IPS-18a (cell line): ENCODE results near the gene FLYWCH2.

ENCODE experiments used
- H3K27ac ChIP-seq: one replicate; pipeline ENCODE4 v1.5.1; 2013; ENCODE audit warnings: low read length
- H3K27me3 ChIP-seq: one replicate; pipeline ENCODE4 v1.6.1; 2013; ENCODE audit warnings: mild to moderate bottlenecking, low read length; ENCODE audit not compliant: control insufficient read depth, insufficient read depth
- H3K36me3 ChIP-seq: one replicate; pipeline ENCODE4 v1.6.1; 2013; ENCODE audit warnings: low read depth, low read length; ENCODE audit not compliant: control insufficient read depth
- H3K4me1 ChIP-seq: one replicate; pipeline ENCODE4 v1.6.1; 2013; ENCODE audit warnings: low read depth, low read length; ENCODE audit not compliant: control insufficient read depth
- H3K4me3 ChIP-seq: one replicate; pipeline ENCODE4 v1.5.1; 2013; ENCODE audit warnings: low read length
- H3K9ac ChIP-seq: one replicate; pipeline ENCODE4 v1.6.1; 2013; ENCODE audit warnings: mild to moderate bottlenecking, low read length, moderate library complexity
- H3K9me3 ChIP-seq: one replicate; pipeline ENCODE4 v1.6.1; 2013; ENCODE audit warnings: low read depth, low read length; ENCODE audit not compliant: control insufficient read depth

Gene FLYWCH2

DNA sequence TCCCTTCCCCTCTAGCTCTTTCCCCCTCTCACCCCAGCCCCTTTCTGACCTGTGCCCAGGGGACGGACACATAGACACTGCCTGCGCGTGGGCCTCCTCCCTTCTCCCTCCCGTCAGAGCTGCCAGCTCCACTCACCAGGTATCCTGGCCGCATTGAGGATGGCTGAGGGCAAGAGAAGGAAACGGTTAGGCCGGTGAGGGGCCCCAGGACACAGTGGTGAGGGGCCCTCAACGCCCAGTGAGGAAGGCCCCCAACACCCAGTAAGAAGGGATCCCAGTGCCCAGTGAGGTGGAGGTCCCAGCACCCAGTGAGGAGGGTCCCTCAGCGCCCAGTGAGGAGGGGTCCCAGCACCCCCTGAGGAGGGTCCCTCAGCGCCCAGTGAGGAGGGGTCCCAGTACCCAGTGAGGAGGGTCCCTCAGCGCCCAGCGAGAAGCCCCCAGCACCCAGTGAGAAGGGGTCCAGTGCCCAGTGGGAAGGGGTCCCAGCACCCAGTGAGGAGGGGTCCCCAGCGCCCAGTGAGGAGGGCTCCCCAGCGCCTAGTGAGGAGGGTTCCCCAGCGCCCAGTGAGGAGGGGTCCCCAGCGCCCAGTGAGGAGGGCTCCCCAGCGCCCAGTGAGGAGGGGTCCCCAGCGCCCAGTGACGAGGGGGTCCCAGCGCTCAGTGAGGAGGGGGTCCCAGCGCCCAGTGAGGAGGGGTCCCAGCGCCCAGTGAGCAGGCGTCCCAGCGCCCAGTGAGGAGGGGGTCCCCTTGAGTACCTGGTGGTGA is 26.1 kb upstream of the FLYWCH2 start:
- Histone ChIP-seq H3K9me3 (no peaks in the 10 kb centered on the region), H3K4me1 (no peaks in the 10 kb centered on the region), H3K9ac (no peak overlapping the region), H3K27me3 (peaks cover 34% of the 10 kb centered on the region), H3K27ac (no peak overlapping the region), H3K36me3 (no peaks in the 10 kb centered on the region), H3K4me3 (no peak overlapping the region)

DNA sequence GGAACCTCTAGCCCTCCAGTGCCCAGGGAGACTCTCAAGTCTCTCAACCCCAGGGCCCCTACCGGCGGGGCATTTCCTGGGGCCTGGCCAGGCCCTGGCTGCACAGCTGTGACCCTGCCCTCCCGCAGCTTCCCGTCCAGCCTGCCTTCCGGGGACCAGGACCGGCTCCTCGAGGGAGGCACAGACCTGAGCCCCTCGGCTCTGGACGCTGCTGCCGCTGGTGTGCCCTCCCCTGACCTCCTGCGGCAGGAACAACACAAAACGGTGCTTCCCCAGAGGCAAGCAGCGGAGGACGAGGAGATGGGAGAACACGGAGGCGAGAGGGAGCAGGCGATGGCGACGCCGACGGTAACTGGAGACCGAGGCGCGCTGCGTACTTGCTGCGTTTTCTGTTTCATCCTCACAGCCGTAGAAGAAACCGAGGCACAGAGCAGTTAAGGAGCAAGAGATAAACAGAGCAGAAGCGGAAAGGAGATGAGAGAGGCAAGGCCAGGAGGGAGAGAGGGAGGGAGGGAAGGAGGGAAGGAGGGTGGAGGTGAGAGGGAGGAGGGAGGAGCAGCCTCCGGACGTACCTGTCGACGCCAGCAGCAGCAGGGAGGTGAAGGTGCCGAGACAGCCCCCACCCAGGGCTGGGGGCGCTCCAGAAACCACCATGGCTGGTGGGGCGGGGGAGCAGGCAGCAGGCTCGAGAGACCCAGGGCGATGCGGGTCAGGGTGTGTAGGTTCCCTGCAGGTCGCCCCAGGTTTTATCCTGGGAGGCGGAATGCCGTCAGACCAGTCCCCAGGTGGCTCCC is 25.4 kb upstream of the FLYWCH2 start, which contains the start of gene PRSS22:
PRSS22 (minus strand) TSS at position 720 of the 794 bp plus-strand sequence; CDS start at position 654, 66 bp downstream.
- Histone ChIP-seq H3K9me3 (no peaks in the 10 kb centered on the region), H3K27me3 (peaks cover 34% of the 10 kb centered on the region), H3K36me3 (no peaks in the 10 kb centered on the region), H3K27ac (no peak within 1 kb of the TSS), H3K9ac (no peak within 1 kb of the TSS), H3K4me3 (peak within 1 kb of the TSS; percentile 23), H3K4me1 (no peaks in the 10 kb centered on the region)

DNA sequence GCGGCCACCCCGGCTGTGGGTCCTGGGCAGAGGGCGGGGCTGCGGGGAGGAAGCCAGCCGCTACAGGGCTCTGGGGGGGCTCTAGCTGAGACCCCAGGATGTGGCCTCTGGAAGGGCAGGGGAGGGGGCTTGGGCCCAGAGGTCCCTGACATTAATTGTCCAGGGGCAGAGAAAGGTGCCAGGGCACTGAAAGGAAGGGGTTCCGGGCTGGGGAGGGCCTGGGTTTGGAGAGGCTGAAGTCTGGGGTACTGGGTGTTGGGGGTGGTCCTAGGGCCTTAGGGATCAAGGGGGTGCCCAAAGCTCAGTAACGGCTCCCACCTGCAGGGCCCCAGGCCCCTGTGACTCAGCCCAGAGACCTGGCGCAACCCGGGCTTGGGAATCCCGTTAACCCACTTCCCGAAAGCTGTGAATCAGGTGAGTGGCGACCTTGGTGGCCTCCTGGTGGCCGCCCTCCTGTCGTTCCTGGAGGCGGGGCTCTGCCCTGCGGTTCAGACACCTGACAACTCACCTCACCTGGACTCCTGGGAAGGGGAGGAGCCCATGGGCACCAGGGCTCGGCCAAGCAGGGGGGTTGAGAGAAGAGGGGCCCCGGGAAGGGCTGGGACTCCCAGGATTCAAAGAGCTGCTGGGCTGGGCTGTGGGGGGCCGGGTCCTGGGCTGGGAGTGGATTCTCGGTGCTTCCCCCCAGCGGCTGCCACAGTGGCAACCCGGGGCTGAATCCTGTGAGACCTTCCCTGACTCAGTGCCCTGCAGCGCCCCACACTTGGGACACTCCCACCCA is 24.6 kb upstream of the FLYWCH2 start:
- H3K27ac ChIP-seq = no peak overlapping the region
- no peak overlapping the region for H3K9ac ChIP-seq
- no peaks in the 10 kb centered on the region for H3K4me1 ChIP-seq
- H3K4me3 ChIP-seq = peak overlapping the region; percentile 23
- no peaks in the 10 kb centered on the region for H3K9me3 ChIP-seq
- H3K36me3 ChIP-seq = no peaks in the 10 kb centered on the region
- peaks cover 37% of the 10 kb centered on the region for H3K27me3 ChIP-seq

DNA sequence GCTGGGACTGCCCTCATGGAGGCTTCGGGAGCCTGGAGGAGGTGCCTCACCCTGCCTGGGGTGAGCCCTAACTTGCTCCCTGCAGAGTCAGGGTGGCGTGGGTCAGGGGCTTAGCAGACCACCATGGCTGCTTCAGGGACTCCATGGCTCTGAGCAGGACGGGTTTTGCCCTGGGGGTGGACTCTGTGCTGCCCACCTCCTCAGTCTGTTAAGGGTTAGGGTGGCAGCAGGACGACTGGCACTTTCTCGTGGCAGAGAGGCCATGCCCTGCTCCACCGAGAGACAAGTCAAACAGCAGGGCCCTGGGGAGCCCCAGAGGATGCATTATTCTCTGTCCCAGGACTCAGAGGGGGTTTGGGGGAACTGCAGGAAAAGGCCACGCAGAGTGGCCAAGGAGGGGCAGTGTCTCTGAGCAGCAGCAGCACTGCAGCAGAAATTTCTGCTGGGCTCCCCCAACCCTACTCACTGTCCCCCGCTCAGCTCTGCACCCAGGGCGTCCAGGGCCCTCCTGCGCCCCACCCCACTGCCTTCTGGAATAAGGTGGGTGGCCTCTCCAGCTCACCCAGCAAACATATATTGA is 23.2 kb upstream of the FLYWCH2 start:
- Histone ChIP-seq H3K4me3 (no peak overlapping the region), H3K27me3 (peaks cover 50% of the 10 kb centered on the region), H3K27ac (no peak overlapping the region)

DNA sequence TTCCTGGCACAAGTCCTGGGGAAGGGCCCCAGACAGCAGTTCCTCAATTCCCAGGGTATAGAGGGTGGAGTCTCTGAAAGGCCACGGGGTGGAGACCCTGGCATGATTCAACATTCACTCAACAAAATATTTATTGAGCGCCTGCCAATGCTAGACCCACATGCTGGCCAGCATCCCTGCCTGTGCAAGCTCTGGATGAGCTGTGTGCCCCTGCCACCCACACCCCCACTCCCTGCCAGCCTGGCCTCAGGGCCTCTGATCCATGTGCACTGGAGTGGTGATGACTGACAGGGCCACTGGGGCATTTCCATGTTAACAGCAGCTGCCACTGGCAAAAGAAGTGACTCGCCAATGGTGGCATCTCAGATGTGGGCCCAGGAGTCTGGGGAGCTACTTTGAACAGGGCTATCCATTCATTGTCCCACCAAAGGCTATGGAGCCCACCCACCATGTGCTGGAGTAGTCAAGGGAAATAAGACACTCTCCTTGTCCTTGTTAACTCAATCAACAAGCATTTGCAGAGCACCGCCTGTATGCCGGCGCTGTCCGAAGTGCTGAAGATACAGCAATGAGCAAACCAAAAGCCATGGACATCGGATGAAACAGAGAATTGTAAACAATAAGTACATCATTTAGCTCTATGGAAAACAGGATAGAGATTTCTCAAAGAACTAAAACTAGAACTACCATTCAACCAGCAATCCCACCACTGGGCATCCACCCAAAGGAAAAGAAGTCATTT is 22.0 kb upstream of the FLYWCH2 start:
- H3K27me3 ChIP-seq = peaks cover 63% of the 10 kb centered on the region
- H3K27ac ChIP-seq = no peak overlapping the region
- H3K4me1 ChIP-seq = no peaks in the 10 kb centered on the region
- H3K9me3 ChIP-seq = no peaks in the 10 kb centered on the region
- no peak overlapping the region for H3K9ac ChIP-seq
- H3K36me3 ChIP-seq = no peaks in the 10 kb centered on the region
- H3K4me3 ChIP-seq = no peak overlapping the region

More for the DNA sequence above, 23.2 kb upstream of the FLYWCH2 start:
- Histone ChIP-seq H3K9ac (no peak overlapping the region), H3K36me3 (no peaks in the 10 kb centered on the region), H3K4me1 (no peaks in the 10 kb centered on the region), H3K9me3 (no peaks in the 10 kb centered on the region)

DNA sequence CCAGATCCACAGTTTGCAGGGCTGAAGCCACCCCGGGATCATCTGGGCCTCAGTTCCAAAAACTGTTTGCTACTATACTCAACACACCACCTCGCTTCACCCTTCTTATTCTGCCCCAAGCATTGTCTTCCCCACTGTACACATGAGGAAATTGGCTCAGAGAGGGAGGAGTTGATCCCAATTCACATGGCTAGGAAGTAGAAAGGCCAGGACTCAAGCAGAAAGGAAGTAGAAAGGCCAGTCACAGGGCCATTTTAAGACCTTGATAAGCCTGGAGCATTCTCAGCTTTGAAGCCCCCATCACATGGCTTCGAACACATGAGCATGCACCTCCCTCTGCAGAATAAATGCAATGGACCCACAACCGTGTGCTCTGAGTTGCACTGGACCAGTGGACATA is 17.4 kb upstream of the FLYWCH2 start:
- no peak overlapping the region for H3K27ac ChIP-seq
- peaks cover 54% of the 10 kb centered on the region for H3K27me3 ChIP-seq
- H3K4me1 ChIP-seq = peaks cover 3% of the 10 kb centered on the region
- H3K4me3 ChIP-seq = no peak overlapping the region
- no peaks in the 10 kb centered on the region for H3K9me3 ChIP-seq
- no peaks in the 10 kb centered on the region for H3K36me3 ChIP-seq
- no peak overlapping the region for H3K9ac ChIP-seq

DNA sequence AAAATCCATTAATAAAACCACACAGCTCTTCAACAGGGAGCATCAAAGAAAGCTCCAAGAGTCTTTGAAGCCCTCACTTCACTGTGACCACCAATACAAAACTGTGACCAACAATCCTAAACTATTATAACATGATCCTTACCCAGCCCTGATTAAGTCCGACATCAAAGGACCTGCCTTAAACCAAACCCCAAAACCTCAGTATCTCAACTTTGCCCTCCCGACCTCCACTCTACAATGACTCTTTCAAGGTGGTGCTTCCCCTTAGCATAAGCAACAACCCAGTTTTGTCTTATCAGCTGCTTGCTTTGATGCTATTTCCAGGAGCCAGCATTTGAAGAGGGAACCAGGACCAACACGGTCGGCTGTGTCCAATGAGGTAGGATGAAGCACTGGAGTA is 16.6 kb upstream of the FLYWCH2 start:
- Histone ChIP-seq H3K9ac (no peak overlapping the region), H3K4me1 (peaks cover 3% of the 10 kb centered on the region), H3K27ac (no peak overlapping the region), H3K4me3 (no peak overlapping the region), H3K36me3 (no peaks in the 10 kb centered on the region), H3K9me3 (no peaks in the 10 kb centered on the region), H3K27me3 (peaks cover 61% of the 10 kb centered on the region)

DNA sequence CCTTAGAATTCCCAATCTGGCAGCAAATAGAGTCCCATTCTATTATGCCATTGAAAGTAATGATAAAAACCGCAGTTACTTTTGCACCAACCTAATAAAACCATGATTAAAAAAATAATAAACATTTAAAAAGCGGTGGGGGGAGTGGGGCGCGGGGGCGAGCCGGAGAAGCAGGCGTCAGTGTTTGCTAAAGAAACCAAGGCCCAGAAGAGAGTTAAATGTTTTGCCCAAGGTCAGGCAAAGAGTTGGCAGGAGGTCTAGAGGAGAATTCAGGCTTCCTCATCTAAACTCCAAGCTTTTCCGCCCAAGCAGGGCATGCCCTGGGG is 15.4 kb upstream of the FLYWCH2 start:
- Histone ChIP-seq H3K9ac (peak overlapping the region; percentile 52), H3K9me3 (no peaks in the 10 kb centered on the region), H3K4me3 (peak overlapping the region; percentile 77), H3K27me3 (peaks cover 63% of the 10 kb centered on the region), H3K36me3 (no peaks in the 10 kb centered on the region), H3K27ac (no peak overlapping the region), H3K4me1 (peaks cover 3% of the 10 kb centered on the region)

DNA sequence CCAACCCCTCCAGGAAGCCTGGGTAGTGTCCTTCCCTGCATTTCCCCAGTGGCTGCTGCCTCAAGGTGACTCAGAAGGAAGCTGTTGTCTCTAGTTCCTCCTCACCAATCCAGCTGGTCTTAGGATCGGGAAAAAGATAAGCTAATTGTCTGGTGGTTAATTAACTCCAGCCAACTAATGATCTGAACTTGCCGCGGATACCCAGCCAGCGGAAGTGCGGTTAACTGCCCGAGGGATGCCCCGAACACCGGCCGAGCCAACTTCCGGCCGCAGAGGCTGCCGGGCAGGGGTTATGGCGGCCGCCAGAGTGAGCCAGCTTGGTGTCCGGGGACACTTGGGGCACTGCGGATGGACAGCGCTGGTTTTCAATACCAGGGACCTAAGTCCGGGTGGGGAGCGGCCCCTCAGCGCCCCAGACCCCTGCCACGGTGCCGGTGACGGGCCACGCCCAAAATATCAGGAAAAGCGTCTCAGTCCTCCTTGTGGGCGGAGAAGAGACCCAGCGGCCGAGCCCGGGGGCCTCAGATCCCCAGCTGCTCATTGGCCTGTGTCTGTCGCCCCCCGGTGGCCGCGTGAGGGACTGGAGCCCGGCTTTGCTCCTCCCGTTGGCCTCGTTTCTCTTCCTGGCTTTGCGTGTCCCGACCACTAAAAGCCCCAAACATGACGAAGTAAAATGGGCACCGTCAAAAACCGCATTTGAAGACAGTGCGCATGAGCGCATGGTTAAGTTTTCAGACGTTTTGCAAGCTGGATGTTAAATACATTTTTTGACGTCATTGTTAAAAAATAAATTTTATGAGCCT is 14.8 kb upstream of the FLYWCH2 start:
- no peak overlapping the region for H3K27ac ChIP-seq
- H3K36me3 ChIP-seq = no peaks in the 10 kb centered on the region
- H3K4me1 ChIP-seq = peaks cover 3% of the 10 kb centered on the region
- peak overlapping the region; percentile 52 for H3K9ac ChIP-seq
- peaks cover 69% of the 10 kb centered on the region for H3K27me3 ChIP-seq
- H3K9me3 ChIP-seq = no peaks in the 10 kb centered on the region
- peak overlapping the region; percentile 77 for H3K4me3 ChIP-seq

DNA sequence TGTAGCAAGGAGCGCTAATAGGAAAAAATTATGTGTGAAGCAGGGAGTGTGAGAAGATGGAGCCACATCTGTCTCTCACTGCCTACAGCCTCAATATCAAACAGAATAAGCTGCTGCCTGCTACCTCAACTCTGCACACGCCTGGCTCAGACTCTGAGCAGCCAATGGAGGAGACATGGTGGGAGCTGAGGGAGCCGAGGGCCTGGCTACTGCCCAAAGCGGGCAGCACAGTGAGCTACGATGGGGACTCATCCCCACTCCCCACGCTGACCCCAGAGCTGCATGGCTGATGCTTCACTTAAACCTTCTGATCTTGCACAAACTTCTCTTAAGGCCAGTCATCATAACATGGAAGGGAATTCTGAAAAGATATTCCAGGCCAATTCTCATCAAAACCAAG is 11.1 kb upstream of the FLYWCH2 start:
- peaks cover 46% of the 10 kb centered on the region for H3K27me3 ChIP-seq
- H3K27ac ChIP-seq = no peak overlapping the region
- H3K4me1 ChIP-seq = peaks cover 3% of the 10 kb centered on the region
- H3K4me3 ChIP-seq = no peak overlapping the region
- H3K36me3 ChIP-seq = no peaks in the 10 kb centered on the region
- no peaks in the 10 kb centered on the region for H3K9me3 ChIP-seq
- no peak overlapping the region for H3K9ac ChIP-seq
